ENCODE results near the gene FGF12.

Gene FGF12

DNA sequence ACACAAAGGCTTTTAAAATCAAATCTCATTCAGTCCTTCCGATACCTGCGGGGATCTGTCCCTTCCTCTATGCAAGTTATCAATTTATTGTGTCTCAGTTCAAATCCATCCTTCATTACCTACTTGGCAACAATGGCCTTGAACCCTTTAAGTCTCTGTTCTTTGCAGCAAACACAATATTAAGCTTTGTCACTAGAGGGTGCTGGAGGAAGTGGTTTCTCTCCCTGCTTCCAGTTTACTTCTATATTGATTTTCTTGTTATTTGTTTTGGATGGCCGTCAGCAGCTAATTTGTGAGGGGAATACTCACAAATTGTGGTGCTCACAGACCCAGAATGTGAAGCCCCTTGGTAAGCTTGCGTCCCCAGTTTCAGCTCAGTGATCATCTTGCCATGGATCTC is 278.3 kb downstream of the FGF12 start:
- TF ChIP-seq, protein P1, sequence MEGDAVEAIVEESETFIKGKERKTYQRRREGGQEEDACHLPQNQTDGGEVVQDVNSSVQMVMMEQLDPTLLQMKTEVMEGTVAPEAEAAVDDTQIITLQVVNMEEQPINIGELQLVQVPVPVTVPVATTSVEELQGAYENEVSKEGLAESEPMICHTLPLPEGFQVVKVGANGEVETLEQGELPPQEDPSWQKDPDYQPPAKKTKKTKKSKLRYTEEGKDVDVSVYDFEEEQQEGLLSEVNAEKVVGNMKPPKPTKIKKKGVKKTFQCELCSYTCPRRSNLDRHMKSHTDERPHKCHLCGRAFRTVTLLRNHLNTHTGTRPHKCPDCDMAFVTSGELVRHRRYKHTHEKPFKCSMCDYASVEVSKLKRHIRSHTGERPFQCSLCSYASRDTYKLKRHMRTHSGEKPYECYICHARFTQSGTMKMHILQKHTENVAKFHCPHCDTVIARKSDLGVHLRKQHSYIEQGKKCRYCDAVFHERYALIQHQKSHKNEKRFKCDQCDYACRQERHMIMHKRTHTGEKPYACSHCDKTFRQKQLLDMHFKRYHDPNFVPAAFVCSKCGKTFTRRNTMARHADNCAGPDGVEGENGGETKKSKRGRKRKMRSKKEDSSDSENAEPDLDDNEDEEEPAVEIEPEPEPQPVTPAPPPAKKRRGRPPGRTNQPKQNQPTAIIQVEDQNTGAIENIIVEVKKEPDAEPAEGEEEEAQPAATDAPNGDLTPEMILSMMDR (IDR thresholded peaks at IDR 0.05; ENCODE audit: unreplicated experiment in 3 of 3) = peak in 1 of 3 experiments; percentile 23
- peaks cover 31% of the 10 kb centered on the region for H3K27me3 Mint-ChIP-seq (ENCODE audit: low read depth)
- H3K36me3 Mint-ChIP-seq (ENCODE audit: low read depth) = no peaks in the 10 kb centered on the region
- no peaks in the 10 kb centered on the region for H3K9me3 Mint-ChIP-seq
- no peak overlapping the region for H3K4me3 Mint-ChIP-seq
- peaks cover 21% of the 10 kb centered on the region for H3K4me1 Mint-ChIP-seq
- H3K27ac Mint-ChIP-seq = no peak overlapping the region

DNA sequence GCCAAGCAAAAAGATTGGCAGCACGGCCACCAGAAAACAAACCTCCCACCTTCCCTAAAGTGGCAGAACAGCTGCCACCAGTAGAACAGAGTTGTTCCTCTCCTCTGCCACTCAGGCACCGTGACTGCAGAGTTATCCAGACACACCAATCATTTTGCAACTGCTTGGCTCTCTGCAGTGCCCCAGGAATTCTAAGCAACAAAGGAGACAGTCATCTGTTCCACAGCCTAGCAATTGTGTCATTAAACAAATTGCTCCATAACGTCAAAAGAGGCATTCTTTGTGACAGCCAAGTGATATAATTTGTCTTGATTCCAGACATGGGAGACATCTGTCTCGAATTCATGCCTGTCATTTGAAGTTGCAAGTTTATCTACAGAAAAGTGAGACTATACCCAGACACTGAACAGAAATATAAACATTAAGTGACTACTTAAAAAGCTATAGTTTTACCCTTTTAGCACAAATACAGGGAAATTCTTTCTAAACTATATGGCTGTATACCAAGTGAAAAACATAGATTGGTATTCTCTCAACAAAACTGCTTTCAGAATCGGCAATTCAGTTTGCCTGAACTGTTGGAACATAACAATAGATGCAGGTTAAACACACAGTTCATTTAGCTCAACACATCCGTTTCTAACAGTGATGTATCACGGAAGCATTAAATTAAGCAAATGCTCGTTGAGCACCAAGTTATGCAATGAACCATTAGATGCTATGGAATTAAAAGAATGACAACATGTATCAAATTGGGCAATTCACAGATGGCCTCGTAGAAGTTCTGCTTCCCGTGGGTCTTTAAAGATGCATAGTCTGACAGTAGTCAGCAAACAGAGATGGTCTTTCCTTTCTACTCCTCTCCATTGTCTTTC is 281.3 kb downstream of the FGF12 start:
- peaks cover 28% of the 10 kb centered on the region for H3K27me3 Mint-ChIP-seq (ENCODE audit: low read depth)
- H3K27ac Mint-ChIP-seq = peak overlapping the region in 1 of 3 experiments; percentile 23
- peak overlapping the region in 1 of 3 experiments; percentile 15 for H3K4me3 Mint-ChIP-seq
- TF ChIP-seq, protein P1 (IDR thresholded peaks at IDR 0.05; ENCODE audit: unreplicated experiment in 3 of 3) = no peak
- H3K9me3 Mint-ChIP-seq = no peaks in the 10 kb centered on the region
- H3K4me1 Mint-ChIP-seq = peaks cover 21% of the 10 kb centered on the region
- no peaks in the 10 kb centered on the region for H3K36me3 Mint-ChIP-seq (ENCODE audit: low read depth)

DNA sequence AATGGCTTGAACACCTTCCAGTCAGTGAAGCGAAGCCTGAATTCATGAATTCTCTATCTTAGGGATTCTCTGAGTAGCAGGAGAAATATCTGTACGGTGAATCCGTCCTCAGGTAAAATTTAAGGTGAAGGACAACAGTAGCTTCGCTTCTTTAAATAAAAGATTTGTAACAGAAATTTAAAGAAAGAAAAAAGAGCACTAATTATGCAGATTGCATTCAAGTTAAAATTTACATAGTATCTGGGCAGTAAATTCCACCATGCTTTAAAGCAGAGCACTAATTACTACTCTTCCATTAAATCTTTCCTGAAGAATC is 282.6 kb downstream of the FGF12 start:
- Mint-ChIP-seq H3K27me3 (ENCODE audit: low read depth) (peaks cover 19% of the 10 kb centered on the region), H3K4me3 (no peak overlapping the region), H3K27ac (no peak overlapping the region), H3K36me3 (ENCODE audit: low read depth) (no peaks in the 10 kb centered on the region), H3K4me1 (peaks cover 21% of the 10 kb centered on the region), H3K9me3 (no peaks in the 10 kb centered on the region)
- TF ChIP-seq, protein P1 (IDR thresholded peaks at IDR 0.05; ENCODE audit: unreplicated experiment in 3 of 3) = no peak

DNA sequence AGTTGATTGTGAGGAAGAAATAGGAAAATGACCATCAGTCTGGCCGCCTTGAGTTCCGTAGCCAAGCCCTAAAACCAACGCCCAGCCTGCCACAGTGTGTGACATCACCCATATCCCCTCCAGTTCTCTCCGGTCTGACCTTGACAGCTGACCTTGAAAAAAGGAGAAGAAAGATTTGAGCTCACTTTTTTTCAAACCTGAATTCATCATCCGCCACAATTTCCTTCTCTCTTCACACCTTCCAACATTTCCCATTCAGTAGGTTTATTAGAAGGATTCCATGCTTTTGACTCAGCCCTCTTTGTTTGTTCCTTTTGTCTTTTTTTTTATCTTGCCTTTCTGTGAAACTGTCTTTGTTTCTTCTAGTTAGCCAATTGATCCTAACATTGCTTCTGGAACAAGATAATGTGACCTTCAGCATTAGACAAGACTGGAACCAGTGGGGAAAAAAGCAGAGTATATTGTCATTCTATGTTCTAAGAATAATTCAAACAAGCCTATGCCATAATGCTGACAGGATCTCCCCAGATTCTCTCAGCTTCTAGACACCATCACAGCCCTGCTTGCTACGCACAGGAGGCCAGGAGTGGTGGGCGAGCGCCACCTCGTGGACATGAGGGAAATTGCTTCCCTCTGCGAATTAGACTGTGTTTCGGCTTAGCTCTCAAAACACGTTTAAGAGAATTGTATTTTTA is 283.1 kb downstream of the FGF12 start:
- TF ChIP-seq, protein P1 (IDR thresholded peaks at IDR 0.05; ENCODE audit: unreplicated experiment in 3 of 3) = peak; percentile 98 to 100 (median 99)
- Mint-ChIP-seq H3K9me3 (no peaks in the 10 kb centered on the region), H3K27ac (no peak overlapping the region), H3K4me3 (no peak overlapping the region), H3K27me3 (ENCODE audit: low read depth) (peaks cover 17% of the 10 kb centered on the region), H3K4me1 (peaks cover 21% of the 10 kb centered on the region), H3K36me3 (ENCODE audit: low read depth) (no peaks in the 10 kb centered on the region)

DNA sequence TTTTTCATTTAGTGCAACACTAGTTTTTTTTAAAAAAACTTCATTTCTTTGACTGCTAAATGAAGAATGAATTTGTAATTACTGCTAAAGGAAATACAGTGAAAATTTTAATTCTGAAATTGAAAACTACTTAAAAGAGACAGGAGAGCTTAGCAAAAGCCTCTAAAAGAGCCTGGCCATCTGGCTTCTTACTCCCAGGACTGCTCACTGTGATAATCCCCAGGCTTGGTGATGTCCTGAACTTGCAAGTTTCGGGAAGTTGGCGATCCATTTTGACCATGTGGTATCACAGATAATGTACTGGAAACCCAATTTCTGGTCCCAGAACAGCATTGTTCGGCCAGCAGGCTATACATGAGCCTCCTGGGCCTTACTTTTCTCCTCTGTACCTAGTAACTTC is 292.1 kb downstream of the FGF12 start:
- Mint-ChIP-seq H3K9me3 (no peaks in the 10 kb centered on the region), H3K4me3 (no peak overlapping the region), H3K36me3 (ENCODE audit: low read depth) (no peaks in the 10 kb centered on the region), H3K27me3 (ENCODE audit: low read depth) (no peaks in the 10 kb centered on the region), H3K27ac (no peak overlapping the region), H3K4me1 (no peaks in the 10 kb centered on the region)
- TF ChIP-seq, protein P1 (IDR thresholded peaks at IDR 0.05; ENCODE audit: unreplicated experiment in 3 of 3) = no peak
